Central memory CD4-positive, alpha-beta T cell (primary cell): ENCODE measurements around the gene MYO15B.

Experiments used
- DNase-seq: peaks from one replicate; pipeline ENCODE4 v3.0.0; 2022
- total RNA-seq, 3 experiments: gene quantifications; one replicate each; lab custom pipeline; 2026; lab: John Stamatoyannopoulos, UW

MYO15B gene
- total RNA-seq = 2.5 to 158 (median 25.2) reads per million in 3 experiments

GRCh38 chr17:75587675-75588595, at the start of gene MYO15B:
Gene MYO15B (plus strand): TSS chr17:75587800. CDS start chr17:75588058, 258 bp downstream.
- peak; percentile 50 for DNase-seq

- DNase-seq = no peak
Observed at GRCh38 chr17:75539967-75540729, 47.5 kb upstream of the MYO15B start.

- no peak for DNase-seq
Observed at GRCh38 chr17:75540923-75541503, 46.6 kb upstream of the MYO15B start.

GRCh38 chr17:75542229-75542628, 45.4 kb upstream of the MYO15B start:
- DNase-seq = no peak

GRCh38 chr17:75542728-75543336, 44.8 kb upstream of the MYO15B start:
- DNase-seq = no peak

- no peak for DNase-seq
Observed at GRCh38 chr17:75544250-75544649, 43.4 kb upstream of the MYO15B start.

- no peak for DNase-seq
Observed at GRCh38 chr17:75546181-75546580, 41.4 kb upstream of the MYO15B start.

- DNase-seq = no peak
Observed at GRCh38 chr17:75547091-75547490, 40.5 kb upstream of the MYO15B start.

- no peak for DNase-seq
Observed at GRCh38 chr17:75548813-75549212, 38.8 kb upstream of the MYO15B start.

- DNase-seq = no peak
Observed at GRCh38 chr17:75549246-75550138, 38.1 kb upstream of the MYO15B start.

GRCh38 chr17:75550139-75550465, 37.5 kb upstream of the MYO15B start:
- DNase-seq = no peak

- no peak for DNase-seq
Observed at GRCh38 chr17:75551266-75551665, 36.3 kb upstream of the MYO15B start.

- DNase-seq = no peak
Observed at GRCh38 chr17:75552425-75553294, 34.9 kb upstream of the MYO15B start.

GRCh38 chr17:75553295-75554110, 34.1 kb upstream of the MYO15B start:
- no peak for DNase-seq

- no peak for DNase-seq
Observed at GRCh38 chr17:75555679-75556153, 31.9 kb upstream of the MYO15B start.

- no peak for DNase-seq
Observed at GRCh38 chr17:75557075-75557851, 30.3 kb upstream of the MYO15B start.

- DNase-seq = no peak
Observed at GRCh38 chr17:75557852-75558665, 29.5 kb upstream of the MYO15B start.
